GM21576 (cell line): ENCODE results near the gene NBEA.
A peak's percentile ranks its signal among the peaks of the same experiment; 100 is the strongest.

Experiments
- ATAC-seq: cut with Tn5 transposase; IDR thresholded peaks from one replicate; pipeline ENCODE4 v1.9.1; 2021; ENCODE audit warnings: mild to moderate bottlenecking, moderate library complexity; ENCODE audit not compliant: unreplicated experiment

The NBEA gene

DNA sequence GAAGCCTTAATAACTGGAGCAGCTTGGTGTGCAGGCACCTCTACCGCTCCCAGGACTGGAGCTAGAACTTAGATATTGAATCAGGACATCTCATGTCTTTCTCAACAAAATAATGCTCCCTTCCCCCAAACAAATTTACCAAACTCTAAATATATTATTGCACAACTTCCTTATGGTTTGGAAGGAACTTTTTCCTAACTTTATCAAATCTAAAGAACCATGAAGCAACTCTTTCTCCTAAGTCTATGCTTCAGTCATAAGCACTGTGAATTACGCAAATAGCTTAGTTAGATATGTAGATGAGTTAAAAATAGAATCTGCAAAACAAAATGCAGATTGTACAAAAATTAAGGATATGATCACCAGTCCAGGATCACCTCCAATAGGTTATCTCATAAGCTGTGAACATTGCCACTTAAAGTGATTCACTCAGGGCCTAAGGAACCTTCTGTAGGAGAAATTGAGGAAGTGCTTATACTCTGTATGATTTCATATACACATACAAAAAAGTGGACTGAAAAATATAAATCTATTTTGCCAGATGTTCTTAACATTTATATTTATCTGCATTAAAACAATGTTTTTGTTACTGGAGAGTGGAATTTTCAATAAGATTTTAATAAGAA is 554.8 kb downstream of the NBEA start:
- ATAC-seq, result no peak

DNA sequence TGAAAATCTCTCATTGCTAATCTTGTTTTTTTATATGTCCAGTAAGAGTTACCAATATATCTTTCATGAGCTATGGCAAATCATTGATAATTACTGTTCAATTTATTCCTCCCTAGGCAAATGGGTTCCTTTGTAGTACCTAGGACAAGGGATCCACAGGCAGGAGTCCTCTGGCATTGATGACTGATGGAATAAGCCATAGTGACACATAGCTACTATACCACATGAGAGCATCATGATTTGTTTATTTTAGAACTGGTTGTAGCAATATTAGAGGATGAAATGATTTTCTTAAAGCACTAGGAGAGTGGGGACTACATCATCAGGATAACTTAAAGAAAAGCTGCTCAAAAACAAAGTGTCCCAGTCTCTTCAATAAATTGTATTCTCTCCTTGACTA is 556.2 kb downstream of the NBEA start:
- ATAC-seq, result no peak

DNA sequence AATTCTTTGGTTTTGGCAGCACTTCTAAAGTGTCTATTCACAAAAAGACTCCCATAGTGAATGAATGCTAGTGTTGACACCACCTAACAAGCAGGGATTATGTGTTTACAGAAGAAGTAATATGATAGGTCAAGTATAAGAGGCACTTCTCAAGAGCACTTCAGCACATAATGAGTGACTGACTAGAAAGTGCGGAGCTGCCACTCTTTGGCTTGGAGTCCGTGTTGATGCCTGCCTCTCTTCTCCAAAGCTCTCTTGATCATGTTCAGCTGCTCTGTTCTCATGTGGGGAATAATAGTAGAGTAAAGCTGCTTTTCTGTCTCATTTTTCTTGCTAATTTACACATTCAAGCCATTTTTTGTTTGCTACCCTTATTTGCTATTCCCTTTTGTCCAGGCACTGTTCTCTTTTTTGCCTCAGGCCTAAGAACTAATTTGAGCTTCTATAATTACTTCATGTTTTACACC is 557.2 kb downstream of the NBEA start:
- no peak for ATAC-seq

DNA sequence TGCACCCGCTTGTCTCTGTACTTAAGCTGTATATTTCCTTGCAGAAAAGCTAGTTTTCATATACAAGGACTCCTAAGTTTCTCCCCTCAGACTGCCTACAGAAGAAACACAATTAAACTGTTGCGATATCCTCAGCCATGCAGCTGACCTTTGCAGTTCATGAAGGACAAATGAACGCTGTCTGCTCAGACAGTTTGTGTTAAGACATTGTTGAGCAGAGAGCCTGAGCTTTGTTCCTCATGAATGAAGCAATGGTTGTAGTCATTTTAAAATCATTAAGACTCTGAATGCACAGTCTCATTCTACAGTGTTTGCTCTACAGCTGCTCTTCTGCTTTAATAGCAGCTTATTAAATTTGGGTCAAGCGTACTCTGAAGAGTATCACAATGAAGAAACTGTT is 557.6 kb downstream of the NBEA start:
- no peak for ATAC-seq

DNA sequence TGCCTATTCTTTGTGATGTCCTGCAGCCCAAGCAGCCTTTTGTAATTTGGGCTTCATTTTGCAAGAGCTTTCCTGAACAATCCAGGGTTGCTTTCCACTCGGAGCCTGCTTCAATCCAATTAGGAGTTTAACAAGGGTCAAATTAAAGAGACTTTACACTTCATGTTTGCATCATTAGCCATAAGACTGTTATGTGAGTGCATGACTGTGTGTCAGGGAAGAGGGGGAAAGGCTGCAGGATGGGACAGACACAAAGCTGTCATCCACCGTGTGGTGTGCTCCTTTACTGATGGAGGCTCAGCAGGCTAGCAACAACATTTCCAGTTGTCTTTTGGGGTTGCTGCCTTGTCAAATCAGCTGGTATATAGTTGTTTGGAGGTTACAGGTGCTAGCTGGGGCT is 558.1 kb downstream of the NBEA start:
- ATAC-seq, result no peak

DNA sequence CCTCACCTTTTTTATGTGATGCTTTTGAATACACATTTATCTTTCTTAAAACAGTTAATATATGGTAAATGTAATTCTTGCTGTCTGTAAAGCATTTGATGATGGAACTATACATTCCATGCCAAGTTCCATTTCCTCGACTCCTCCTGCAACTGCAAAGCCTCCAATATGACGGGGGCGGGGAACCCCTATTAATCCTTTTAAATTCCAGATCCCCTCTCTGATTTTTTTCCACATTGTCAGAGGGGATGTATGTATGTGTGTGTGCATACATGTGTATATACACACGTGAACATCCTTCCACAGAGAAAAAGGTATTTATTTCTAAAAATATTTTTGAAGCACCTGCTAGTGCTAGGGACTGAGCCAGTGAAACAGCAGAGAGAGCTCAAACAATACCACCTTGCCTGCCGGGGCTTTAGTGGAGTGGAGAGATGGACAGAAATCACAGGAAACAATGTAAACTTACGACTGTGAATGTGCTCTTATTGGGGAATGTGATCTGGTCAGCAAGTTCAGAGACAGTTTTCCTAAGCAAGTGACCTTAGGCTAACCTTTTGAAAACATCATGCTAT is 559.7 kb downstream of the NBEA start:
- no peak for ATAC-seq

DNA sequence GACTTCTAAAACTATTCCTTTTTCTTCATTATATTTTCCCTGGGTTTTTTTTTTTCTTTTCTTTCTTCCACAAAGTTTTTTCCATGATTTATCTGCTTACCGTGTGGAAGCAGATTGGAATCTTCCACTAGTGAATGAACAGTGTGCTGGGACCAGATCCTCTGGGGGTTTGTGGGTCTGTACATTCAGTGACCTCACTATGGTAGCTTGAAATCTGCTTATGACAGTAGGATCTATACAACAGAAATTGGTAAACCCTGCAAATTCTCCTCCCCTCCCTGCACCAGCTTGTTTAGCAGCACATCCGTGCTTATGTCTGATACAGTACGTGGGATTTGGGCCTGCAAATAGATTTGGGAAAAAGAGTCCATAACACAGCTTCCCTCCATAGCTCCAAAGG is 560.4 kb downstream of the NBEA start:
- ATAC-seq, result no peak

DNA sequence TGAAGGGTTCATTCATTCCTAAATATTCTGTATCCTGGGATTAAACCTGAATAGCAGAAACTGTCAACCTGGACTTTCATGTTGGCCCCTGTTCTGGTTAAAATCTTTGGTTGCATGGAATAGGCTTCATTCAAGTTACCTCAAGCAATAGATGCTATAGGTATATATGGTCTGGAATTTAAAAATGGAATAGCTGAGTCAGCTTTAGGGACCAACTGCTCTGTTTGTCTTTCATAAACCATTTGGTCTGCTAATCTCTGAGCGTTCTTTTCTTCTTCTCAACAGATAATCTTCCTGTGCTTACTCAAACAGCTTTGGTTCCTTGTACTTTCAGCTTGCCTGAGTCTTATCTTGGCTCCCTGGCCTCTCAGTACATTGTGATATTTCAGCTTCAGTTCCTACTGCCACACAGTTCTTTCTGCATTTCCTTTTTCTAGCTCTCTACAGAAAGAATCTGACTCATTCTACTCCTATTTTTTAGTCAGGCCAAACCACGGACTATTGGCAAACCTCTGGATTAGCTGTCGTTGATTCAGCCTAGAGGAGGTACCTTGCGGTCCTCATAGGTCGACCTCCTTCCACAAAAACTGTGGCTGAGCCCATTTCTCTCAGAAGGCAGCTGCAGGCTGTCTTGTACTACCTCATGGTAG is 570.3 kb downstream of the NBEA start:
- no peak for ATAC-seq

DNA sequence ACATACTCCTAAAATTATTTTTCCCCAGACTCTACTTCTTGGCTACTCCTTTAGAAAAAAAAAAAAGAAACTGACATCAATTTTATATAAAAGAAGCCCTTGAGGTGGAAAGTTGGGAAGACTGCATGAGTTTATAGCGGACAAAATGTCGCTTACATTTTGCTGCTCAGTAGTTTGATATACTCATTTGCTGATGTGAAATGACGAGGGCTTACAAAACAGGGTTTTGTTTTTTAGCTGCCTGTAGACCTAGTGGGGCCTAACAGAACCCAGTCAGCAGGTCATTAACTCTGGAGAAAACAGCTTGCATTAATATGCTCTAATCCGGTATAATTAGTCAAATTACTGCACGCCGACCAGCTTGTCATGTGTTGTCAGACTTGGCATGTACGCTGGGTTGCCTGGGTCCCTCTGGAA is 572.0 kb downstream of the NBEA start:
- ATAC-seq, result no peak

DNA sequence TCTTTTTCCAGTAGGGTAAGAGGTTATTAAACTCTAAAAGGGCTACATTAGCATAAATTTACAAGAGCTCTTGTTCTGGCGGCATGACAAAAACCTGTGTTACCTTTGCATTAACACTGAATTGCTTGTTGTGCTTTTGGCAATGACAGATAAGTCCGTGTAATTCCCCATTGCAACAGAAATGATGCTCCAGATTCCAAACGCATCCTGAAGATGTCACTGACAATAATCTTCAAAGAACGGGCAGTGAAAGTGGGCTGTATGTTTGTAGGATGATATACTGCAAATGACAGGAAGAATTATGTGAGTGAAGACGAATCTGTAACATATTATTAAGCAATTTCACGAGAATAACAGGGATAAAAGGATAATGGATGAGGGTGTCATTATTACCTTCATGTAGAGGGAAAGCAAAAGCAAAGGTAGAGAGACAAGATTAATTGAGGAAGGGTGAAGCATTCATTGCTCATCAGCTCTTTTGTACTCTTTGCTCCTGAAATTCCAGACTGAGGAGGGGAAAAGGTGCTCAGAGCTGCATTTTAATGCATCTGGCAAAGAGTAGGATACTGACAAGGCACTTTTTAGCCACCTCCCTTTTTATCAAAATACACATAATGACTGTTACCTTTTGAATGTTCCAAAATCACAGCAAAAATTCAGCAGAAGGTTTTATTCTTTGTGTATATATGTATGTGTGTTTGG is 572.9 kb downstream of the NBEA start:
- no peak for ATAC-seq

DNA sequence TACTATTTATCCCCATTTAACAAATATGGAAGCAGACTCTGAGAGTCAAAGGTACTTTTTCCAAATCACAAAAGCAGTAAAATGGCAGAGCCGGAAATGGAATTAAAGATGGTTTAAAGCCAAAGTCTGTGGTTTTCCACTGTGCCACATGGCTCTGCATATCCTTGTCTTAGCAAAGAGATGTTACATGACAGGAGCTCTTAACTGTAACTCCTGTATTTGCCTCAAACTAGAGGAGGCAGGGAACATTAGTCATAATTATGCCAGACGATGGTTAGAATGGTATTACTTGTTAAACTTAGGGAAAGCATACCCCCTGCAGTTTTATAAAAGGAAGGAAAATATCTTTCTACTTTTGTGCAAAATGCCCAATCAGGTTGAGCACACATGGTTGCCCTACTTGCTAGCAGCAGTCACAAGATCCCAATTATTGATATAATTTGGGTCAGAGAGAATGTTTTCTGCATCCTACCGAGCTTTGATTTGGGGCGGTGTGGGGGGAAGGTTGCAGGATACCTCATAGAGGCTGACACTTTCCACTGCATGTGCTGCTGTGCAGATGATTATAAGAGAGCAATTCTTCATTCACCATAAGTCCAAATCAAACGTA is 576.4 kb downstream of the NBEA start:
- no peak for ATAC-seq

DNA sequence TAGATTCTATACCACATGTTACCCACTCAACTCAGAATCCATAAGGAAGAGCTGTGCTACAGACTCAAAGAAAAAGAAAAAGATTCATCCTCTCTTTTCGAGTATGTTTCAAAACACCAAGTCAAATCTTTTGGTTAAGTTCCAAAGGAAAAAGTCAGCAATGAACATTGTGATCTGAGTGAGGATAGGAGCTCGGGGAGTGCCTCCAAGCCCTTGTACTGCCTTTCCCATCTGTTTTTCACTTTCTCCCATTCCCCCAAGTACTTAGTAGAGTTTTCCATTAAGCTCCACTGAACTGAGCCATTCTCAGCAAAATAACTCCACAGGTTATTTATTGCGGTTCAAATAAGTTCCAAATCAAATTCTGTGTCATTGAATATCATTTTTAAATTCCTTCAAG is 582.1 kb downstream of the NBEA start:
- ATAC-seq, result no peak

DNA sequence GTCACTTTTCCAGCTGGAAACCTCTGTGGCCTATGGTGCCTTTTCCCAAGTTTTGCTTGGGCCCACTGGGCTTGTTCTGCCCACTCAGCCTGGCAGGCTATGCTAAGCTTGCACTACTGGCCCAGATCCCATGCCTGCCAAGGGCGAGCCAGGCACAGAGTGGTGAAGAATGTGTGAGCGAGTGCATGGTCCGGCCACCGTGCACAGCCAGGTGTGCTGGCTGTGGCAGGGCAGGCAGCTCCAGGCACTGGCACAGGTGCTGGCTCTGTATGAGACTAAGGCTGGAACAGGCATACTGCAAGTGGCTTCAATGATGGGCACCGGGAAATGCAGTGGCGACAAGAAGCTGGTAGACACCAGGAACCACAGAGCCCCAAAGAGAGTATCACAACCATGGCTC is 584.5 kb downstream of the NBEA start:
- no peak for ATAC-seq

DNA sequence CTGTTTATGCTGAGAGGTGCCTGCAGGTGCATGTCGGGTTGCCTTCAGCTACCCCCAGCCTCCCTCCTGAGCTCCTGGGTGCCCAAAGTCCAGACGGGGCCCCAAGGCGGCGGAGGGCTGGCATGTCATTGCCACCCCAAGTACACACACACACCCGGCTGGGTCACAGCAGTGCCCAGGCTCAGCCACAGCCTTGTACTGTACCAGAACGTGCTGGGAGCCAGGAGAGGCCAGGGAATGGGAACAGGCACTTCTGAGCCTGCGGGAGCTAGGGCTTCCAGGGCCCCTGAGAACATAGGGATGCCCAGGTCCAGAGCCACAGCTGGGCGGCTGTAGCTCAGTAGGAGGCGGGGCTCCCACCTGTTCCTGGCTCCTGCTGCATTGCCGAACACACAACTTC is 585.4 kb downstream of the NBEA start:
- no peak for ATAC-seq

DNA sequence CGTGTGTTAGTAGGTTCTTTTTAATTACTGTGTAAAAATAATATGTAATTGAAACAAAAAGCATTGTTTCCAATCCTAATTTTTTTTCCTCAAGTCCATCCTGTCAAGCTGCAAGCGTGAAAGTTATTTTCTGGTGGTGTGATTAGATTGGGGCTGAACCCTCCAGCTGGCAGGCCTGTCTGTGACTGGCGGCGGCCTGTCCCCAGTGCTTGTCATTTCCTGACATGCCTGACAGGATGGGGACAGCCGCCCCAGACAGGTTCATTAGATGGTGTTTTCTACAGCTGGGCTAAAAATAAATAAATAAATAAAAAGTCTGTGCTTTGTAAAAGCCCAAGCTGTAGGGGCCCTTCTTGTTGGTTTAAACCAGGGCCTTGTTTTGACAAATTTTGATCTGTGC is 588.1 kb downstream of the NBEA start:
- no peak for ATAC-seq

DNA sequence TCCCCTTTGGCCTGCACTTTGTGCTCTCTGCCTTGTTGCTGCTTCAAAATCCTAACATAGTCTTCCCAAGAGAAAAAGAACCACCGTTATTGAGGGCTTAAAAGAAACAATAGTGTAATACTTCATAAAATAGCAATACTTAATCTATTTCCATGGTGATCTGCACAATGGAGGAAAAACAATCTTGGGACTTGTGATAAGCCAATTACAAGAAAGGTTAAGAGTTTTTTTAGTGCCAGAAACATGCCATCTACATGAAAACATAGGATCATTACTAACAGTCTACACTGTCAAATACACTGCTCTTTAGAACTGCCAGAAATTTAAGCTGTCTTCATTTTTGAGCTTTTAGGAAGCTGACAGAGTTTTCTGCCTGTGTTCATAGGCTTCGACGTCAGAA is 588.5 kb downstream of the NBEA start:
- no peak for ATAC-seq

DNA sequence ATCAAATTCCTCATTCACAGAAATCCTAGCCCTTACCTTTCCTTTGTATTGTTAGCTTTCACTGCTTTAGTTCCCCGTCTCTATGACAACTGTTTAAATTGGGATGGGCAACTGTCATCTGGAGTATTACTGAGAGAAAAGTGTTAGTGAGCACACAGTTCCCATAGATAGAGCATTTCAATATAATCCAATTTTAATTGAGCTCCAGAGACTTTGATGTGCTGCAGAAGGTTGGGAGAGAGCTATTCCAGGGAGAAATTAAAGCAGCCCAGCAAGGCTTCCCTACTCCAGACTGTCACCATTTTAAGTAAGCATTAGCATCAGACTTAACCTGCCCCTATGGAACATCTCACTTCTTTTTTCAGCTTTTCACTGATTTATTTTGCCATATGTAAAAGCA is 589.5 kb downstream of the NBEA start:
- ATAC-seq, result no peak

DNA sequence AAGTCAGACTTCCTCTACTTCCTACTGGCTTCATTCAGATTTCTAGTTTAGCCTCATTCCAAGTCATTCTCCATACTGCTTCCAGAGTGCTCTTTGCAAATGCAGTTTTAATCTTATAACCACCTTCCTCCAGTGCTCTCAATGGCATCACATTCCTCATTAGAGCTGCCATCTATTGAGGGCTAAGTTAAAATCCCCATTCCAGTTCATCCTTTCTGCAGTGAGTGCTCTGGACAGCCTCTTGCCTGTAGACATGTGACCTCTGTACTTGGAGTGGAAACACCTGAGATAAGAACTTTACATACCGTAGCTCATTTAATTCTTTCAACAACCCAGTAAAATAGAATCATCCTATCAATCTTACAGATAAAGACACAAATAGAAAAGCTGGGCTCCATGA is 592.3 kb downstream of the NBEA start:
- ATAC-seq, result no peak

DNA sequence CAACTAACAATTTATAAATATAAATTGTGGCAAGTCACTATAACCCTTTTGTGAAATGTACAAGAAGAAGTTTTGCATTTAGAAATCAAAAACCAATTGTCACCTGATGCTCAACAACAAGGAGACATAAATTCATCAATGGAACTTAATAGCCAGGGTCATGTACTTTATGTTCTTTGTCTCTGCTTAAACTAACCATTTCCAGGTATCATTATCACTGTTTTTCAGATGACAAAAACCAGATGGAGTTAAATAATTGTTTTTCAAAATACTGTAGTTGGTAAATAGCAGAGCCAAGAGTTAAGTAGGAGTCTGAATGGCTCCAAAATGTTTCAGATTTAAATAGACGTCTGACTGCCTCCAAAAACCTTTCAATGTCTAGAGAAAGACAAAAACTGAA is 606.7 kb downstream of the NBEA start:
- ATAC-seq, result no peak

DNA sequence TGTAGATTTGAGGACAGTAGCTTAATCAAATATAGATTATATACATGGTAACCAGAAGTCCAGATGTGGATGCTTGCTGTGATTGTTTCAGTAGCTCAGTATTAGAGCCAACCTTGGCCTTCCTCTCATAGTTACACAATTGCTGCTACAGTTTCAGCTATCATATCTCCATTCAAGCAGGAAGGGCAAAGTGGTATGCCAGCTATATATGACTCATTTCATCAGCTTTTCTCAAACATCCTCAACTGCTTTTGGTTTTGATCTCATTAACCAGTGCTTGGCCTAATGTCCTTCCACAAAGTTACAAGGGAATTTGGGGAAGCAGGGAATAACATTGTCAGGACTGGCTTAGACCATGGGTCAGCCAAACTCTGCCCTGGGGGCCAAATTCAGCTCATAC is 607.4 kb downstream of the NBEA start:
- peak; percentile 52 for ATAC-seq

DNA sequence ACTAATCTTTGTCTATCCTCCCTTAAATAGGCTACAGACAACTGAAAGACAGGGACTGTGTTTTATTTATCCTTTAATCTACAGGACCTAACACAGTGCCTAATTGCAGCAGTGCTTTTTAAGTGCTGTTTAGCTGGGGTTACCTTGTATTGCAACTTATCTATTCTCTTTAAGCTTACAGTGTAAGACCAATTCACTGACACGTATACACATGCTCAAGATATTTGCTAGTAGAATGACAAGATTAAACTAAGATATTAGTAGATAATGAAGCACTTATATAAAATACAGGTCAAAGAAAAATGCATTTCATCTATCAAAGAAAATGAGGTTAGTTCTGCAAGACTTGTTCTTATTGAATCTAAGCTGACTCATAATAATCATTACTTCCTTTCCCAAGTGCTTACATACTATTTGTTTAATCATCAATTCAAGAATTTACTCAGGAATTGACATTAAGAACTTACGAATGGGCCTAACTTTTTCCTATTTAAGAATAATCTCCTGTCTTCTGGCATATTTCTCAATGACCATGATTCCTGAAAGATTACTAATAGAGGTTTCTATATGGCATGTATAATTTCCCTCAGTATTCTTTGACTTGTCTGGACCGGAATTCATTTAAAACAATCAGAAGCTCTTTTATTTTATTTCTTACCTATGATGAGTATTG is 610.2 kb downstream of the NBEA start:
- ATAC-seq, result no peak
